MCF 10A (cell line): ENCODE results near the gene LAPTM5. TPM values are rescaled to one million over a fixed set of nuclear protein-coding genes. Genes with fewer than 3 reads are reported as not detected.

ENCODE experiments used
- BruUV-seq: library from RNA; stranded (reverse); fragments of 400-500 nt; replicated peaks from 2 replicates; lab custom pipeline; 2021; lab: Mats Ljungman, UMichigan
- CTCF ChIA-PET: fragments of 300-600 bp; sonication (Branson Sonifier 250); formaldehyde crosslinking; extraction: SDS; loops from one replicate; lab custom pipeline; 2021; ENCODE audit warnings: antibody characterized with exemption, inconsistent platforms; lab: Yijun Ruan, JAX
- POLR2A ChIA-PET: fragments of 300-600, 350-650 bp; sonication (Branson Sonifier 250); formaldehyde crosslinking; extraction: SDS; loops from one replicate; lab custom pipeline; 2020; ENCODE audit warnings: antibody characterized with exemption, inconsistent platforms; lab: Yijun Ruan, JAX
- DNase-seq: peaks from one replicate; pipeline ENCODE4 v3.0.0-alpha.2; 2018; ENCODE audit not compliant: unreplicated experiment
- H3K27ac Mint-ChIP-seq: one replicate; pipeline ENCODE4 v1.8.0; 2022; ENCODE audit warnings: mild to moderate bottlenecking, low read depth, mixed read lengths; ENCODE audit not compliant: unreplicated experiment
- H3K27me3 Mint-ChIP-seq: one replicate; pipeline ENCODE4 v1.8.0; 2022; ENCODE audit warnings: mixed read lengths; ENCODE audit not compliant: insufficient read depth, unreplicated experiment
- H3K36me3 Mint-ChIP-seq: one replicate; pipeline ENCODE4 v1.8.0; 2022; ENCODE audit warnings: mild to moderate bottlenecking, moderate library complexity, mixed read lengths; ENCODE audit not compliant: insufficient read depth, unreplicated experiment
- H3K4me1 Mint-ChIP-seq: one replicate; pipeline ENCODE4 v1.8.0; 2022; ENCODE audit warnings: mixed read lengths; ENCODE audit not compliant: insufficient read depth, unreplicated experiment
- H3K4me3 Mint-ChIP-seq: one replicate; pipeline ENCODE4 v1.8.0; 2022; ENCODE audit warnings: mild to moderate bottlenecking, moderate library complexity, mixed read lengths; ENCODE audit not compliant: unreplicated experiment
- H3K9me3 Mint-ChIP-seq: one replicate; pipeline ENCODE4 v1.8.0; 2022; ENCODE audit warnings: mixed read lengths; ENCODE audit not compliant: unreplicated experiment
- intact Hi-C: fragments of 100-400 bp; cut with micrococcal nuclease; formaldehyde crosslinking; loops from 2 replicates; pipeline ENCODE4 v1.14.1; 2022
- total RNA-seq: library from RNA; stranded (reverse); gene quantifications from 2 replicates; pipeline ENCODE4 v1.2.3, GENCODE V29; 2022
- TF ChIP-seq, protein P1 (sequence below): fragments of 200-600 bp; IDR thresholded peaks from one replicate; pipeline ENCODE4 v1.8.0; 2022; ENCODE audit warnings: antibody characterized with exemption, mild to moderate bottlenecking; ENCODE audit not compliant: unreplicated experiment

Gene LAPTM5
- total RNA-seq, 1 experiment from 2014 or later = 15.9 TPM

DNA sequence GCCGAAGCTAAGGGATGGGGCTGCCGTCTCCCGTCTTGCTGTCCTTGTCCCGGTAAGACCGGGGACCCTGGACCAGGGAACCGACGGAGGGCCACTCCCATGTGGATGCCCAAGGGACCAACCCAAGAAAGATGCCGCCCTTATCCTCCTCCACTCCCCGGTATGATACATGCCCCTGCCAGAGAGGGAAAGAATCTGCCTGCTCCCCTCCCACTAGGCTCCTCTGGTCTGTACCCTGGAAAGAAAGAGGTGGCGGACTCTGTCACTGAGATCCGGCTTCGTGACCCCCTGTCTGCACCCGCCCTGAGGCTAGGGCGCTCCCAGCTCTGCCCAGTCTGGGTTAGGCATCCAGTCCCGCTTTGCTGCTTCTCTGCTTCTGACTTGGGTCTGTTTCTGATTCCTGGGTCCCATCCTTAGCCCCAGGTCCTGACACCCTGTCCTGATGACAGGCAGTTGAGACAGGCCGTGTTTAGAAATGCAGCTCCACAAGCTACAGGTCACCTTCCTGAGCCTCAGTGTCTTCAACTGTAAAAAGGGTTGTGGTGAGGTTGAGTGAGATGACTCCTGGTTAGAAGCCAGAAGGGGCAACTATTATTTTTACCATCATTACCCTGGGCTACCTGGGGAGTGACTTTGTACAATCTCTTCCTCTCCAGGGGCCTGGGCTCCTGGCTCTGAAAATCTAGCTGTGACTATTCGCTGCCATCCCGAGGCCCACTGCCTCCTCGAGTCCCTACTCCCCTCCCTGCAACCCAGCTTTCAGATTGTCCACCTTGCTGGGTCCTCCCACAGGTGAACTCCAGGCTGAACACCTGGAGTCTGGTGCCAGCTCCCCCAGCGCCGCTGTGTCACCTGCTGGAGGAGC, 37.9 kb downstream of the LAPTM5 start:
- Mint-ChIP-seq H3K27me3 (no peaks in the 10 kb centered on the region), H3K4me1 (peaks cover 5% of the 10 kb centered on the region), H3K27ac (peak overlapping the region; percentile 91), H3K9me3 (no peaks in the 10 kb centered on the region), H3K4me3 (peak overlapping the region; percentile 89), H3K36me3 (peaks cover 18% of the 10 kb centered on the region)
- intact Hi-C loops = loop anchor here (1.0 to 5.0 kb wide), 3 partner anchors 60 to 208 kb away; no protein-coding TSS in a partner anchor
- POLR2A ChIA-PET = interaction anchor here (0.8 to 2.9 kb wide), 15 partner anchors 8 to 209 kb away, joined by 3 to 41 read pairs (median 6); partner anchors contain the start of gene SDC3
- peak; percentile 77 for DNase-seq
- CTCF ChIA-PET = interaction anchor here (0.6 to 12.8 kb wide), 27 partner anchors 10 to 1522 kb away, joined by 3 to 198 read pairs (median 4); partner anchors contain the start of gene LAPTM5
- BruUV-seq = TSS peak; percentile 32
- TF ChIP-seq, protein P1, sequence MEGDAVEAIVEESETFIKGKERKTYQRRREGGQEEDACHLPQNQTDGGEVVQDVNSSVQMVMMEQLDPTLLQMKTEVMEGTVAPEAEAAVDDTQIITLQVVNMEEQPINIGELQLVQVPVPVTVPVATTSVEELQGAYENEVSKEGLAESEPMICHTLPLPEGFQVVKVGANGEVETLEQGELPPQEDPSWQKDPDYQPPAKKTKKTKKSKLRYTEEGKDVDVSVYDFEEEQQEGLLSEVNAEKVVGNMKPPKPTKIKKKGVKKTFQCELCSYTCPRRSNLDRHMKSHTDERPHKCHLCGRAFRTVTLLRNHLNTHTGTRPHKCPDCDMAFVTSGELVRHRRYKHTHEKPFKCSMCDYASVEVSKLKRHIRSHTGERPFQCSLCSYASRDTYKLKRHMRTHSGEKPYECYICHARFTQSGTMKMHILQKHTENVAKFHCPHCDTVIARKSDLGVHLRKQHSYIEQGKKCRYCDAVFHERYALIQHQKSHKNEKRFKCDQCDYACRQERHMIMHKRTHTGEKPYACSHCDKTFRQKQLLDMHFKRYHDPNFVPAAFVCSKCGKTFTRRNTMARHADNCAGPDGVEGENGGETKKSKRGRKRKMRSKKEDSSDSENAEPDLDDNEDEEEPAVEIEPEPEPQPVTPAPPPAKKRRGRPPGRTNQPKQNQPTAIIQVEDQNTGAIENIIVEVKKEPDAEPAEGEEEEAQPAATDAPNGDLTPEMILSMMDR = no peak

DNA sequence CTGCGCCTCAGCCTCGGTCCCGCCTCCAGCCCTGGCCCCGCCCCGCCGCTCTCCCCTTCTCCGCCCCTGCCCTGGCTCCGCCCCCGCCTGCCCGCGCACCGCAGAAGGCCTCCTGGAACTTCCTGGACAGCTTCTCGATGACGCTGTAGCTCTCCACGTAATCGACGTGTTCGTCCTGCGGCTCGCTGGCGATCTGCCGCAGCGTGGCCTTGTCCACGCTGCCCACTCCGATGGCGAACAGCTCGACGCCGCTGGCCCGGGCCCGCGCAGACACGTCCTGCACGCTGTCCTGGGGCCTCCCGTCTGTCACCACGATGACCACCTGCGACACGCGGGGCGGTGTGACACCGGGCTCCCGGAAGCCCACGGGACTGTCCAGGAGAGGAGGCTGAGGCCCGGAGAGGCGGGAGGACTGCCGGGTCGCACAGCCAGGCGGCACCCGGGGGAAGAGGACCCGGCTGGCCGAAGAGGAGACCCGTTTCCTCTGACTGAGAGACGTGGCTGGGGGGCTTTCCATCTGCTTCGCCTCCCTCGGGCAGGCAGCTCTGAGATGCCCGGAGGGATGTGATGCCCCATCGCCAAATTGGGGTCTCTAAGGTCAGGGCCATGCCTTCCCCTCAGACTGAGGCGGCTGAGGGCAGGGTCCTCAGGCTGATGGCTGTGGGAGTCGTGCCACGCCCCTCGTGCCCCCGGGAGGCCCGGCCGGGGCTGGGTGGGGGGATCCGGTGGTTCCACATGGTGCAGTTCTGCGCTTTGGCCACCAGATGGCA, 38.8 kb downstream of the LAPTM5 start:
- Mint-ChIP-seq H3K4me3 (peak overlapping the region; percentile 89), H3K36me3 (peaks cover 13% of the 10 kb centered on the region), H3K27ac (peak overlapping the region; percentile 91), H3K27me3 (no peaks in the 10 kb centered on the region), H3K9me3 (no peaks in the 10 kb centered on the region), H3K4me1 (peaks cover 5% of the 10 kb centered on the region)
- intact Hi-C loops = loop anchor here (1.0 to 5.0 kb wide), 3 partner anchors 60 to 208 kb away; no protein-coding TSS in a partner anchor
- DNase-seq = peak; percentile 96
- POLR2A ChIA-PET = interaction anchor here (0.6 to 2.9 kb wide), 21 partner anchors 9 to 1489 kb away, joined by 3 to 41 read pairs (median 3); partner anchors contain the start of gene SDC3
- BruUV-seq = no TSS peak
- TF ChIP-seq, protein P1 = peak; percentile 96
- CTCF ChIA-PET = interaction anchor here (0.6 to 12.8 kb wide), 31 partner anchors 8 to 703 kb away, joined by 3 to 198 read pairs (median 4); partner anchors contain the start of gene LAPTM5

DNA sequence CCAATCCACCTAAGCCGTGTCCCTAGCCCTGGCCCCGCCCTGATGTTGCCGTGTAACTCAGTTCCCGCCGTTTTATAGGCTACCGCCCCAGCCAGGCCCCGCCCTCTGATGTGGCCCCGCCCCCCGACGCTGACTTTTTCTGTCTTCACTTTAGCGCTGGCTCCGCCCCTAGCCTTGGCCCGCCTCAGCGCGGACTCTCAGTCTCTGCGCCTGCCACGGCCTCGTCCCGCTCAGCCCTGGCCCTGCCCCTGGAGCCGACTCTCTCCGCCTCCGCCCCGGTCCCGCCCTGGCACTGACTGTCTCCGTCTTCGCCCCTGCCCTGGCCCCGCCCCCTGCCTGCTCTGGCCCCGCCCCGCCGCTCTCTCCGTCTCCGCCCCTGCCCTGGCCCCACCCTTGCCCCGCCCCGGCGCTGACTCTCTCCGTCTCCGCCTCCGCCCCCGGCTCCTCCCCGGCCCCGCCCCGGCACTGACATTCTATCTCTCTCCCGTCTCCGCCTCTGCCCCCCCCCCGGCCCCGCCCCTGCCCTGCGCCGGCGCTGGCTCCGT, 39.4 kb downstream of the LAPTM5 start:
- TF ChIP-seq, protein P1 = no peak
- ChIA-PET CTCF (interaction anchor here (0.6 to 12.8 kb wide), 21 partner anchors 9 to 213 kb away, joined by 3 to 198 read pairs (median 6); no protein-coding TSS in a partner anchor), POLR2A (interaction anchor here (0.6 to 2.9 kb wide), 15 partner anchors 10 to 1479 kb away, joined by 3 to 41 read pairs (median 4); partner anchors contain the start of gene SDC3)
- Mint-ChIP-seq H3K27me3 (no peaks in the 10 kb centered on the region), H3K4me1 (peaks cover 5% of the 10 kb centered on the region), H3K4me3 (peak overlapping the region; percentile 89), H3K27ac (peak overlapping the region; percentile 91), H3K36me3 (peaks cover 13% of the 10 kb centered on the region), H3K9me3 (no peaks in the 10 kb centered on the region)
- intact Hi-C loops = loop anchor here (5.0 kb wide), 1 partner anchor 209 kb away; no protein-coding TSS in a partner anchor
- BruUV-seq = no TSS peak
- DNase-seq = peak; percentile 98
